Measurements from ENCODE around the gene LRTM2. TPM values are rescaled to one million over a fixed set of nuclear protein-coding genes. Genes with fewer than 3 reads are reported as not detected.

LRTM2 gene
- total and polyA plus RNA-seq, 9 of the 15 experiments (the other 6 are each of a cell fraction or from before 2014, with no cell fraction given): 0.09 TPM; not detected in 8

- TF ChIP-seq MBD1 (CRISPR knock-in tag; IDR thresholded peaks at IDR 0.05) (no peak), ESRRB (CRISPR knock-in tag; IDR thresholded peaks at IDR 0.05; ENCODE audit: borderline replicate concordance) (no peak), JUN (IDR thresholded peaks at IDR 0.05; ENCODE audit: borderline replicate concordance, low read depth, low read length) (peak; percentile 86), JUN (CRISPR knock-in tag; IDR thresholded peaks at IDR 0.05; ENCODE audit: borderline replicate concordance) (peak; percentile 26; the same call in 1 of the 2 replicates), RBM15 (IDR thresholded peaks at IDR 0.05; ENCODE audit: insufficient read depth, low read length) (no peak), ZNF778 (CRISPR knock-in tag; IDR thresholded peaks at IDR 0.05) (no peak), FOS (IDR thresholded peaks at IDR 0.05; ENCODE audit: extremely low read depth, insufficient read length) (peak; percentile 37), CEBPG (CRISPR knock-in tag; IDR thresholded peaks at IDR 0.05) (peak; percentile 93), CEBPG (tag; conservative IDR thresholded peaks at IDR 0.05 in 1 of 2, IDR thresholded peaks at IDR 0.05 in 1 of 2) (peak; percentile 89 to 91), MAX (CRISPR knock-in tag; IDR thresholded peaks at IDR 0.05) (no peak), ZNF77 (CRISPR knock-in tag; IDR thresholded peaks at IDR 0.05) (no peak), SMARCB1 (IDR thresholded peaks at IDR 0.05; ENCODE audit: insufficient read length, low read depth) (no peak), ZNF644 (tag; IDR thresholded peaks at IDR 0.05; ENCODE audit: low read depth) (peak; percentile 67; the same call in 1 of the 2 replicates), ZBTB34 (CRISPR knock-in tag; IDR thresholded peaks at IDR 0.05) (no peak), BCLAF1 (IDR thresholded peaks at IDR 0.05; ENCODE audit: borderline replicate concordance in 1 of 2, control insufficient read depth in 1 of 2, low read depth in 2 of 2, low read length in 1 of 2) (no peak), BHLHE40 (IDR thresholded peaks at IDR 0.05; ENCODE audit: low read length) (peak; percentile 75), CXXC5 (CRISPR knock-in tag; IDR thresholded peaks at IDR 0.05) (peak; percentile 71), MTA3 (IDR thresholded peaks at IDR 0.05; ENCODE audit: borderline replicate concordance) (no peak), ZNF431 (CRISPR knock-in tag; IDR thresholded peaks at IDR 0.05) (no peak)
These were observed 7.6 kb upstream of the LRTM2 start (continued) for GRCh38 chr12:1812650-1813302.

Data from K562 (cell line).